Esophagus squamous epithelium (tissue), 4 donors: ENCODE results near the gene HSPG2.

ENCODE experiments used
- POLR2A ChIP-seq, 4 donors: fragments of 450-650 bp; IDR thresholded peaks; one replicate each; pipeline ENCODE4 v1.6.1; 2017; ENCODE audit warnings: antibody characterized with exemption in 4 of 4, mild to moderate bottlenecking in 4 of 4, moderate library complexity in 3 of 4
- TF ChIP-seq, protein P1 (sequence below), 6 experiments: fragments of 450-650 bp in 4 of 6; fragments of 200-600 bp in 2 of 6; sonication (generic) in 2 of 6; IDR thresholded peaks; one replicate each; pipeline ENCODE4 v1.5.1; 2016 to 2019; ENCODE audit warnings: antibody characterized with exemption in 6 of 6, mild to moderate bottlenecking in 4 of 6, moderate library complexity in 4 of 6

- TF ChIP-seq, protein P1, sequence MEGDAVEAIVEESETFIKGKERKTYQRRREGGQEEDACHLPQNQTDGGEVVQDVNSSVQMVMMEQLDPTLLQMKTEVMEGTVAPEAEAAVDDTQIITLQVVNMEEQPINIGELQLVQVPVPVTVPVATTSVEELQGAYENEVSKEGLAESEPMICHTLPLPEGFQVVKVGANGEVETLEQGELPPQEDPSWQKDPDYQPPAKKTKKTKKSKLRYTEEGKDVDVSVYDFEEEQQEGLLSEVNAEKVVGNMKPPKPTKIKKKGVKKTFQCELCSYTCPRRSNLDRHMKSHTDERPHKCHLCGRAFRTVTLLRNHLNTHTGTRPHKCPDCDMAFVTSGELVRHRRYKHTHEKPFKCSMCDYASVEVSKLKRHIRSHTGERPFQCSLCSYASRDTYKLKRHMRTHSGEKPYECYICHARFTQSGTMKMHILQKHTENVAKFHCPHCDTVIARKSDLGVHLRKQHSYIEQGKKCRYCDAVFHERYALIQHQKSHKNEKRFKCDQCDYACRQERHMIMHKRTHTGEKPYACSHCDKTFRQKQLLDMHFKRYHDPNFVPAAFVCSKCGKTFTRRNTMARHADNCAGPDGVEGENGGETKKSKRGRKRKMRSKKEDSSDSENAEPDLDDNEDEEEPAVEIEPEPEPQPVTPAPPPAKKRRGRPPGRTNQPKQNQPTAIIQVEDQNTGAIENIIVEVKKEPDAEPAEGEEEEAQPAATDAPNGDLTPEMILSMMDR (IDR thresholded peaks at IDR 0.05) = no peak
- TF ChIP-seq POLR2A (IDR thresholded peaks at IDR 0.05) = no peak
Measured at GRCh38 chr1:21924503-21925005, 12.6 kb downstream of the HSPG2 start.
